GM06990 (cell line): ENCODE data around the gene PEX14.

Experiments
- DNase-seq: peaks from one replicate; pipeline ENCODE4 v3.0.0-alpha.2; 2011; ENCODE audit not compliant: insufficient read length; ENCODE audit errors: extremely low read depth
- H3K27me3 ChIP-seq: replicated peaks from 2 replicates; pipeline ENCODE4 v1.6.0; 2011; ENCODE audit warnings: low read length; ENCODE audit not compliant: control insufficient read depth, insufficient read depth
- H3K36me3 ChIP-seq: 2 replicates; pipeline ENCODE4 v1.5.1; 2011; ENCODE audit warnings: low read length; ENCODE audit not compliant: control insufficient read depth, insufficient read depth
- H3K4me3 ChIP-seq: replicated peaks from 2 replicates; pipeline ENCODE4 v1.5.1; 2011; ENCODE audit warnings: low read depth, mild to moderate bottlenecking, control low read depth, low read length
- TF ChIP-seq, protein P1 (sequence below): IDR thresholded peaks from 2 replicates; pipeline ENCODE4 v1.5.1; 2011; ENCODE audit warnings: low read length, control low read depth, mild to moderate bottlenecking, inconsistent platforms; ENCODE audit not compliant: insufficient read depth, poor library complexity, severe bottlenecking

PEX14 gene

DNA sequence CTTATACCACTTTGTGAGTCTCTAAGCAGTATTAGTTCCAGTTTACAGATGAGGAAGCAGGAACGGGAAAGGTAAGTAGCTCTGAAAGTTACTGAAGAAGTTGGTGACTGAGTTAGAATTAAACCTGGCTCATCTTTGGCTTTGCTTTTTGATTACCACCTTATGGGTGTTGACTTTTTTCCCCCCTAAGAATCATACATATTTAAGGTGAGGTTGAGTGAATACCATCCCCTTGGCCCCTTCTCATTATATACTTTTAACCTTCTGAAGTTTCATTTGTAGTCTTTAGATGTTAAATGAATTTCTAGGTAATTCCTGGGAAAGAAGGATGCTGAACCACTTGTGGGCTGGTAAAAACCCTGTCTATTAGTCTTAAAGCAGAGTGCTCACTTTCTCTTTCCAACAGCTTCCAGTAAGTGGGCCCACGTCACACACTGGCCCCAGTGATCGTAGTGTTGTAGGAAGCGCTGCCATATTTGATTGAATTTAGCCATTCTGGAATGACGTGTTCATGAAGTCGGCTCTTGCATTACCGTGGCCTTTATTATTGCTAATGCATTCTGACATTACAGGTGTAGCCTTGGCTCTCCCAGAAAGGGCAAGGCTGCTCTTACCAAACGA, 46.9 kb downstream of the PEX14 start:
- TF ChIP-seq, protein P1, sequence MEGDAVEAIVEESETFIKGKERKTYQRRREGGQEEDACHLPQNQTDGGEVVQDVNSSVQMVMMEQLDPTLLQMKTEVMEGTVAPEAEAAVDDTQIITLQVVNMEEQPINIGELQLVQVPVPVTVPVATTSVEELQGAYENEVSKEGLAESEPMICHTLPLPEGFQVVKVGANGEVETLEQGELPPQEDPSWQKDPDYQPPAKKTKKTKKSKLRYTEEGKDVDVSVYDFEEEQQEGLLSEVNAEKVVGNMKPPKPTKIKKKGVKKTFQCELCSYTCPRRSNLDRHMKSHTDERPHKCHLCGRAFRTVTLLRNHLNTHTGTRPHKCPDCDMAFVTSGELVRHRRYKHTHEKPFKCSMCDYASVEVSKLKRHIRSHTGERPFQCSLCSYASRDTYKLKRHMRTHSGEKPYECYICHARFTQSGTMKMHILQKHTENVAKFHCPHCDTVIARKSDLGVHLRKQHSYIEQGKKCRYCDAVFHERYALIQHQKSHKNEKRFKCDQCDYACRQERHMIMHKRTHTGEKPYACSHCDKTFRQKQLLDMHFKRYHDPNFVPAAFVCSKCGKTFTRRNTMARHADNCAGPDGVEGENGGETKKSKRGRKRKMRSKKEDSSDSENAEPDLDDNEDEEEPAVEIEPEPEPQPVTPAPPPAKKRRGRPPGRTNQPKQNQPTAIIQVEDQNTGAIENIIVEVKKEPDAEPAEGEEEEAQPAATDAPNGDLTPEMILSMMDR, result no peak
- no peak for DNase-seq
- Histone ChIP-seq H3K4me3 (no peak overlapping the region), H3K36me3 (peaks cover 2% of the 10 kb centered on the region; the same call in 1 of the 2 replicates), H3K27me3 (no peaks in the 10 kb centered on the region)

DNA sequence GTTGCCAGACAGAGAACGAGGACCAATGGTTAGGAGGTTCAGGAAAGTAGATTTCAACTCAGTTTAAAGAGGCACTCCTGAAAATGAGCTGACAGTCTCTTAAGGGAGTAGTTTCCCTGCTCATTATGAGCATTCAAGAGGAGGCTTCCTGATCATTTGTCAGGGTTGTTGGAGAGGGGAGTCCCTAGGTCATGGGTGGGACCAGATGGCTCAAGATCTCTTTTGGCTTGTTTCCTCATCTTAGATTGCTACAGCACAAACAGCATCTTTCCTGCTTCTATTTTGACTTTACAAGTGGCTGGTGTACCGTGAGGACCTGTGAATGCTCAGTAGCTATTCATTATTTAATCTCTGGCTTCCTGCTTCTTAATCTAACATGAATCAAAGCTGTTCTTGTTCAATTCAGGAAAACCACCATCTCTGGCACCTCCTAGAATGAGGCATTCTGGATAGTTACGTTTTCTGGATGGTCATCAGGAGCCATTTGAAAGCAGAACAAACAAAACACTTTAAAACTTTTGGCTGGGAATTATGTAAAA, 47.6 kb downstream of the PEX14 start:
- DNase-seq, result no peak
- Histone ChIP-seq H3K4me3 (no peak overlapping the region), H3K36me3 (no peaks in the 10 kb centered on the region; the same call in 1 of the 2 replicates), H3K27me3 (no peaks in the 10 kb centered on the region)
- TF ChIP-seq, protein P1, result no peak

DNA sequence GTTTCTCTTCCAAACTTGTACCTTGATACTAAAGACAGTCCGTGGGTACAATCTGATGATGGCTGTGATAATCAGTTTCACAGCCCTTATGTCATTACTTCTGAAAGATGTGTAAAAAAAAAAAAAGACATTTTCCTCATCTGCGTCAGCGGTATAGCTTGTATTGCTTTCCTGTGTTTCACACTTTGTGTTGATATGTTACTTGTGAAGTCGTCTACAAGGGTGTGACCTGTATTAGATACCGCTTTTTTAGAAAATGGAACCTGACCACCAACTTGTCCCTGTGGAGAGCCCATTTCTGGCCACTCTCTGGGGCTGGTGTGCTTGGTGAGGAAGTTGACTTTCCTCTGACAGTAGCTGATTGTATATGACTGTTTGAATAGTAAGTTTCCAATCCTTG, 50.5 kb downstream of the PEX14 start:
- no peak overlapping the region for H3K4me3 ChIP-seq
- no peaks in the 10 kb centered on the region for H3K27me3 ChIP-seq
- H3K36me3 ChIP-seq, result no peaks in the 10 kb centered on the region; the same call in 1 of the 2 replicates
- TF ChIP-seq, protein P1, result no peak
- DNase-seq, result no peak

DNA sequence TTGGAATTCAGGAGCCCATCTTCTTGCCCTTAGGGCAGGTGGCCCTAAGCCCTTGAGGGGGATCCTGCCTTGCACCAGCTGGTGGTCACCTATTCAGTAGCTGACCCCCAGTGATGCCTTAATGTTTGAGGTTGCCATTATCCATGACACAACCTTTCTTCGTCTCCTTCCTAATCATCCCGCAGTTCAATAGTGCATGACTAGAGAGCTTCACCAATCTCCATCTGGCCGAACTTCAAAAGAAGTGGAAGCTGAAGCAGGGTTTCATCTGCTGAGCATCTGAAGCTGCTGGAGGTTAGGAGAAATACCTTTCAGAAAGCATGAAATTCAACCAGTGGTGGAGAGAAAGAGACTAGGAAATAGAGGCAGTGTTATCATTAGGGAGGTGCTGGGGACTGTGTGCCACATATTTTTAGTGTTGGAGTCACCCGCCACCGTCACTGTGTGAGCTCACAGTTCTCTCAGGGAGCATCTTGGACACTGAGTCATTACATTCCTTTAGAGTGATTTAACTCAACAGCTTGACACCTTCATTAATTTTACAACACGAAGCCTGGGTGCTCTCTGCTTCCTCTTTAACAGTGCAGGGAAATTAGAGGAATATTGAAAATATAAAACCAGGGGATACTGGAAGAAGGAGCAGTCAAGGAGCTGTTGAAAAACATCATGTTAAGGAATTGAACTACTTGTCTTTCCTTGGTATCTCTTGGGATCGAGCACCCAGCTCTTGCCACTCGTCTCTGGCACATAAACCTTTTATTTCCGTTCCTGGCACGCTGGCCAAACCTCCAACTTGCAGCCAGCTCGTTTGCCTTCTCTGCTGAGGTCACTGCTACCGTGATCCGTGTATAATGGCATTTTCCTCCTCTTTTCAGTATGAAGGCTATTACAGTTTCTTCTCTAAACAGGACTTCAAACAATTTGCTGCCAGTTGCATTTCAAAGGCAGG, 53.6 kb downstream of the PEX14 start:
- no peak for DNase-seq

DNA sequence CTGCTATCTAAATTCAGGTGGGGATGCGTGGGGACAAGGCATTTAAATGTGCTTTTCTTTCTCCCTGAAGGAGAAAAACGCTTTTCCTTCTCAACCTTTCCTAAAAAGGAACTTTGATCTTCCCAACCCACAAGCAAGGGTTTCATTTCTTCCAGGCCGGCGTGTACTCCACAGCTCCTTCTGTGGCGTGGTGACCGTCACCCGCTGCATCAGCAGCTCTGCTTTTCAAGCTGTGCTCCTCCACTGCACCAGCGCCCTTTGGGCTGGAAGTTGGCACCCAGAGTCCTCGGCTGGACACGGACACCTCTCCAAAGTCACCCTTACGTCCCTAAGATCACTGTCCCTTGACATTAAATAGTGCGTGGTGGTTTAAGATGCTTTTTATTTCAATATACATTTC, 54.3 kb downstream of the PEX14 start:
- no peaks in the 10 kb centered on the region; the same call in 1 of the 2 replicates for H3K36me3 ChIP-seq
- no peak overlapping the region for H3K4me3 ChIP-seq
- no peak for DNase-seq
- no peaks in the 10 kb centered on the region for H3K27me3 ChIP-seq
- TF ChIP-seq, protein P1, result no peak

More for the DNA sequence above, 53.6 kb downstream of the PEX14 start:
- TF ChIP-seq, protein P1, result no peak
- Histone ChIP-seq H3K36me3 (no peaks in the 10 kb centered on the region; the same call in 1 of the 2 replicates), H3K4me3 (no peak overlapping the region), H3K27me3 (no peaks in the 10 kb centered on the region)
